Loucy (cell line): ENCODE measurements around the gene LSM5.
A peak's percentile ranks its signal among the peaks of the same experiment; 100 is the strongest.
"Not testable (repeated sequence)": the region's sequence is repeated elsewhere in the genome, so short reads cannot be mapped to it uniquely, and the experiment has no call there.

Source experiments
- H2AFZ ChIP-seq: fragments of 200-600 bp; sonication (generic); 2 replicates; pipeline ENCODE4 v1.6.0; 2016; ENCODE audit warnings: antibody characterized with exemption, mild to moderate bottlenecking, low read length, moderate library complexity
- H3F3A ChIP-seq: fragments of 200-600 bp; 2 replicates; pipeline ENCODE4 v1.6.0; 2016; ENCODE audit warnings: antibody characterized with exemption, low read depth, mild to moderate bottlenecking
- H3K27me3 ChIP-seq: fragments of 200-600 bp; sonication (generic); 2 replicates; pipeline ENCODE4 v1.6.1; 2014; ENCODE audit warnings: low read length, mild to moderate bottlenecking; ENCODE audit not compliant: insufficient read depth, poor library complexity, severe bottlenecking
- H3K36me3 ChIP-seq: fragments of 200-600 bp; sonication (generic); 2 replicates; pipeline ENCODE4 v1.6.1; 2016; ENCODE audit warnings: low read length; ENCODE audit not compliant: insufficient read depth
- H3K4me1 ChIP-seq: fragments of 200-600 bp; sonication (generic); 2 replicates; pipeline ENCODE4 v1.5.1; 2014; ENCODE audit warnings: low read length, mild to moderate bottlenecking; ENCODE audit not compliant: insufficient read depth, poor library complexity, severe bottlenecking
- H3K4me2 ChIP-seq: fragments of 200-600 bp; sonication (generic); 2 replicates; pipeline ENCODE4 v1.6.0; 2014; ENCODE audit warnings: antibody characterized with exemption, low read length, low read depth, mild to moderate bottlenecking; ENCODE audit not compliant: poor library complexity, severe bottlenecking
- H3K4me3 ChIP-seq: fragments of 200-600 bp; sonication (generic); 2 replicates; pipeline ENCODE4 v1.5.1; 2014; ENCODE audit warnings: low read length, mild to moderate bottlenecking, mixed read lengths; ENCODE audit not compliant: poor library complexity, severe bottlenecking
- H3K79me2 ChIP-seq: fragments of 200-600 bp; sonication (generic); 2 replicates; pipeline ENCODE4 v1.6.1; 2014; ENCODE audit warnings: low read length; ENCODE audit not compliant: insufficient read depth
- H3K9ac ChIP-seq: fragments of 200-600 bp; sonication (generic); 2 replicates; pipeline ENCODE4 v1.6.0; 2014; ENCODE audit warnings: mild to moderate bottlenecking, low read depth, low read length, moderate library complexity; ENCODE audit not compliant: poor library complexity, severe bottlenecking
- H3K9me2 ChIP-seq: fragments of 200-600 bp; sonication (generic); replicated peaks from 2 replicates; pipeline ENCODE4 v1.6.1; 2016; ENCODE audit warnings: low read depth, low read length, mixed read lengths
- H3K9me3 ChIP-seq: fragments of 200-600 bp; sonication (generic); 2 replicates; pipeline ENCODE4 v1.6.1; 2014; ENCODE audit warnings: mild to moderate bottlenecking, antibody characterized with exemption, low read length, low read depth; ENCODE audit not compliant: insufficient read depth
- H4K20me1 ChIP-seq: fragments of 200-600 bp; sonication (generic); 2 replicates; pipeline ENCODE4 v1.6.0; 2014; ENCODE audit warnings: antibody characterized with exemption, low read length, mild to moderate bottlenecking; ENCODE audit not compliant: insufficient read depth, poor library complexity, severe bottlenecking
- CTCF ChIP-seq: fragments of 200-600 bp; sonication (generic); conservative IDR thresholded peaks from 2 replicates; pipeline ENCODE4 v1.5.1; 2014; ENCODE audit warnings: mild to moderate bottlenecking, antibody characterized with exemption, low read length
- EZH2phosphoT487 ChIP-seq: fragments of 200-600 bp; IDR thresholded peaks from 2 replicates; pipeline ENCODE4 v1.6.1; 2018; ENCODE audit warnings: antibody characterized with exemption, mild to moderate bottlenecking, moderate library complexity, borderline replicate concordance

LSM5 gene

GRCh38 chr7:32502728-32503127 is 12.5 kb upstream of the LSM5 start:
- H3F3A ChIP-seq, result no peaks in the 10 kb centered on the region
- no peak overlapping the region for H3K9ac ChIP-seq
- peak overlapping the region; percentile 24 for H3K4me3 ChIP-seq
- H3K9me2 ChIP-seq, result no peaks in the 10 kb centered on the region
- H3K9me3 ChIP-seq, result no peaks in the 10 kb centered on the region
- peaks cover 95% of the 10 kb centered on the region for H3K79me2 ChIP-seq
- peak overlapping the region; percentile 55 for H3K4me2 ChIP-seq
- H3K36me3 ChIP-seq, result 0 out of 2 replicates have a peak, but pooled peaks cover 3% of the 10 kb centered on the region
- H3K27me3 ChIP-seq, result no peaks in the 10 kb centered on the region
- TF ChIP-seq EZH2phosphoT487, result no peak
- H4K20me1 ChIP-seq, result peaks cover 65% of the 10 kb centered on the region
- peaks cover 29% of the 10 kb centered on the region for H3K4me1 ChIP-seq
- no peak overlapping the region for H2AFZ ChIP-seq

DNA sequence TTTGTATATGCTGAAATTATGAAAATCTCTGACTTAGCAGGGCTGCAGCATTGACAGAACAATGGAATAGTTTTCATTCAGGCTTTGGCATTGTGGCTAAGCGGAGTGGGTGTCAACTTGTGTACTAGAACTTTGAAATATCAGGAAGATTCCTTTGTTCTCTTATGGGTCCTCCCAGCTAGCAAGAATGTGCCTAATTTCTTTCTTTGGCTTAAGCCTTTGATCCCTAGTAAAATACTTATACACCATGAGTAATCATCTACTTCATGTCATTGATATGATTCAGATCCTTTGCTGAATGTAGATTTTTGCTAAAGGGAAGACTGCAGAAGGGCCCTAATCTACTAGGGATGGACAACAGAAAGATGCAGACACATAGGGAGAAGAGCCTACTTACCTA is 11.3 kb upstream of the LSM5 start:
- Histone ChIP-seq H2AFZ (no peak overlapping the region), H3K4me1 (peaks cover 30% of the 10 kb centered on the region), H3K36me3 (no peaks in the 10 kb centered on the region), H3K4me2 (peak overlapping the region; percentile 80), H3K79me2 (peaks cover 95% of the 10 kb centered on the region), H3K9me3 (no peaks in the 10 kb centered on the region), H3K9ac (peak overlapping the region; percentile 39), H3K9me2 (no peaks in the 10 kb centered on the region), H3K4me3 (peak overlapping the region; percentile 63), H3K27me3 (no peaks in the 10 kb centered on the region), H4K20me1 (peaks cover 62% of the 10 kb centered on the region), H3F3A (no peaks in the 10 kb centered on the region)
- no peak for TF ChIP-seq CTCF
- no peak for TF ChIP-seq EZH2phosphoT487

- Histone ChIP-seq H3K4me2 (peak overlapping the region; percentile 80), H3K9ac (peak overlapping the region; percentile 39), H3F3A (no peaks in the 10 kb centered on the region), H3K9me2 (no peaks in the 10 kb centered on the region), H3K36me3 (no peaks in the 10 kb centered on the region), H2AFZ (no peak overlapping the region), H4K20me1 (peaks cover 63% of the 10 kb centered on the region), H3K9me3 (no peaks in the 10 kb centered on the region), H3K27me3 (no peaks in the 10 kb centered on the region), H3K4me3 (peak overlapping the region; percentile 63), H3K4me1 (peaks cover 30% of the 10 kb centered on the region), H3K79me2 (peaks cover 96% of the 10 kb centered on the region)
- TF ChIP-seq EZH2phosphoT487, result no peak
- no peak for TF ChIP-seq CTCF
Observed at GRCh38 chr7:32500922-32501341, 10.8 kb upstream of the LSM5 start.

DNA sequence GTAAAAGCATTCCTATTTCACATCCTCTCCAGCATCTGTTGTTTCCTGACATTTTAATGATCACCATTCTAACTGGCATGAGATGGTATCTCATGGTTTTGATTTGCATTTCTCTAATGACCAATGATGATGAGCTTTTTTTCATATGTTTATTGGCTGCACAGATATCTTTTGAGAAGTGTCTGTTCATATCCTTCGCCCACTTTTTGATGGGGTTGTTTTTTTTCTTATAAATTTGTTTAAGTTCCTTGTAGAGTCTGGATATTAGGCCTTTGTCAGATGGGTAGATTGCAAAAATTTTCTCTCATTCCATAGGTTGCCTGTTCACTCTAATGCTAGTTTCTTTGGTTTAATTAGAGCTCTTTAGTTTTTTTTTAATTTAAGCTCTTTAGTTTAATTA is 10.0 kb upstream of the LSM5 start:
- peaks cover 56% of the 10 kb centered on the region for H4K20me1 ChIP-seq
- H3K9me3 ChIP-seq, H3K36me3 ChIP-seq, H3K9ac ChIP-seq, H3K9me2 ChIP-seq, H3F3A ChIP-seq, H2AFZ ChIP-seq, H3K27me3 ChIP-seq: not testable (repeated sequence)
- H3K4me2 ChIP-seq, result peak overlapping the region; percentile 80
- peaks cover 30% of the 10 kb centered on the region for H3K4me1 ChIP-seq
- H3K79me2 ChIP-seq, result peaks cover 90% of the 10 kb centered on the region
- peak overlapping the region; percentile 63 for H3K4me3 ChIP-seq

GRCh38 chr7:32499755-32500154 is 9.6 kb upstream of the LSM5 start:
- Histone ChIP-seq H3K4me1 (peaks cover 32% of the 10 kb centered on the region), H4K20me1 (peaks cover 56% of the 10 kb centered on the region), H3K79me2 (peaks cover 90% of the 10 kb centered on the region)
- H3F3A ChIP-seq, H3K9ac ChIP-seq, H3K4me3 ChIP-seq, H3K9me3 ChIP-seq, H3K9me2 ChIP-seq, H3K4me2 ChIP-seq, H3K36me3 ChIP-seq, H2AFZ ChIP-seq, H3K27me3 ChIP-seq: not testable (repeated sequence)
